ENCODE measurements around the gene TRHDE.

TRHDE gene

DNA sequence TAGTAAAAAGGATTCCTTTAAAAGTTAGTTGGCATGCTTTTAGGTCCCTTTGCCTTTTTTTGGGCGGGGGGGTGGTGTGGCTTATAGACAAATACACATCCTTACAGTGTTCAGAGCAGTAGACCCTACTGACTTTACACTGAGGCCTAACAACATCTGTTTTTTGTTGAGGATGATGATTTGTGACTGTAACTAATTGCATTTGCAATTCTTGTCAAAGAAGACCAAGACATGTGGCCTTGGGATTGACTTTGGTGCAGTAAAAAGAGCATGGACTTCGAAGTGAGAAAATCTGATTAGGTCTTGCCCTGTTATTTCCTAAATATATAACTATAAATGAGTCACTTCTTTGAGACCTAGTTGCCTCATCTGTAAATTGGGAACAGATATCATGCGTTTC is 77.3 kb downstream of the TRHDE start:
- Histone ChIP-seq H3F3A (ENCODE audit: insufficient read depth, low read length) (no peaks in the 10 kb centered on the region), H3K9me2 (ENCODE audit: low read depth, low read length) (no peaks in the 10 kb centered on the region), H3K4me2 (ENCODE audit: low read length) (no peak overlapping the region), H3K79me2 (ENCODE audit: insufficient read depth, low read length) (no peaks in the 10 kb centered on the region), H3K4me3 (ENCODE audit: low read depth, low read length, poor library complexity, severe bottlenecking) (no peak overlapping the region), H3K27ac (ENCODE audit: low read depth, low read length, poor library complexity, severe bottlenecking) (no peak overlapping the region), H3K9ac (ENCODE audit: low read length) (no peak overlapping the region), H4K20me1 (ENCODE audit: insufficient read depth, low read length) (no peaks in the 10 kb centered on the region), H3K36me3 (ENCODE audit: insufficient read depth, low read length) (no peaks in the 10 kb centered on the region), H2AFZ (ENCODE audit: low read length) (no peak overlapping the region), H3K4me1 (ENCODE audit: insufficient read depth, low read length, severe bottlenecking) (no peaks in the 10 kb centered on the region), H3K9me3 (ENCODE audit: low read length) (no peaks in the 10 kb centered on the region), H3K27me3 (ENCODE audit: insufficient read depth, low read length) (no peaks in the 10 kb centered on the region)
- TF ChIP-seq EZH2 (IDR thresholded peaks at IDR 0.05; ENCODE audit: borderline replicate concordance, low read length) (no peak), CTCF (IDR thresholded peaks at IDR 0.05; ENCODE audit: low read length) (no peak)

GRCh38 chr12:72359416-72359815 is 87.2 kb downstream of the TRHDE start:
- Histone ChIP-seq H3K9me3 (ENCODE audit: low read length) (no peaks in the 10 kb centered on the region), H4K20me1 (ENCODE audit: insufficient read depth, low read length) (no peaks in the 10 kb centered on the region), H3K27ac (ENCODE audit: low read depth, low read length, poor library complexity, severe bottlenecking) (no peak overlapping the region), H3K27me3 (ENCODE audit: insufficient read depth, low read length) (no peaks in the 10 kb centered on the region), H3K9ac (ENCODE audit: low read length) (no peak overlapping the region), H3K4me2 (ENCODE audit: low read length) (no peak overlapping the region), H3K79me2 (ENCODE audit: insufficient read depth, low read length) (no peaks in the 10 kb centered on the region), H3K36me3 (ENCODE audit: insufficient read depth, low read length) (no peaks in the 10 kb centered on the region), H3K9me2 (ENCODE audit: low read depth, low read length) (no peaks in the 10 kb centered on the region), H3K4me1 (ENCODE audit: insufficient read depth, low read length, severe bottlenecking) (no peaks in the 10 kb centered on the region), H3F3A (ENCODE audit: insufficient read depth, low read length) (no peaks in the 10 kb centered on the region), H3K4me3 (ENCODE audit: low read depth, low read length, poor library complexity, severe bottlenecking) (no peak overlapping the region), H2AFZ (ENCODE audit: low read length) (no peak overlapping the region)
- TF ChIP-seq EZH2 (IDR thresholded peaks at IDR 0.05; ENCODE audit: borderline replicate concordance, low read length) = no peak
- TF ChIP-seq CTCF (IDR thresholded peaks at IDR 0.05; ENCODE audit: low read length) = no peak

- H3K27ac ChIP-seq (ENCODE audit: low read depth, low read length, poor library complexity, severe bottlenecking) = no peak overlapping the region
- no peaks in the 10 kb centered on the region for H3K4me1 ChIP-seq (ENCODE audit: insufficient read depth, low read length, severe bottlenecking)
- H3K27me3 ChIP-seq (ENCODE audit: insufficient read depth, low read length) = no peaks in the 10 kb centered on the region
- no peak overlapping the region for H3K4me3 ChIP-seq (ENCODE audit: low read depth, low read length, poor library complexity, severe bottlenecking)
- no peaks in the 10 kb centered on the region for H3K79me2 ChIP-seq (ENCODE audit: insufficient read depth, low read length)
- H3K36me3 ChIP-seq (ENCODE audit: insufficient read depth, low read length) = no peaks in the 10 kb centered on the region
- H3K9me2 ChIP-seq (ENCODE audit: low read depth, low read length) = no peaks in the 10 kb centered on the region
- H3K9me3 ChIP-seq (ENCODE audit: low read length) = no peaks in the 10 kb centered on the region
- no peaks in the 10 kb centered on the region for H3F3A ChIP-seq (ENCODE audit: insufficient read depth, low read length)
- no peaks in the 10 kb centered on the region for H4K20me1 ChIP-seq (ENCODE audit: insufficient read depth, low read length)
- no peak overlapping the region for H3K9ac ChIP-seq (ENCODE audit: low read length)
- no peak overlapping the region for H2AFZ ChIP-seq (ENCODE audit: low read length)
- TF ChIP-seq EZH2 (IDR thresholded peaks at IDR 0.05; ENCODE audit: borderline replicate concordance, low read length) = no peak
- no peak for TF ChIP-seq CTCF (IDR thresholded peaks at IDR 0.05; ENCODE audit: low read length)
- H3K4me2 ChIP-seq (ENCODE audit: low read length) = no peak overlapping the region
Observed at GRCh38 chr12:72365151-72365550, 93.0 kb downstream of the TRHDE start.

Measured in OCI-LY1 (cell line).